IMR-90 (cell line): ENCODE data around the gene ASTN2. TPM values are rescaled to one million over a fixed set of nuclear protein-coding genes. Genes with fewer than 3 reads are reported as not detected.

ENCODE experiments used
- ATAC-seq: fragments of 200-7000 bp; cut with Tn5 transposase; 2 replicates; pipeline ENCODE4 v1.9.1; 2020; ENCODE audit warnings: low read depth, mild to moderate bottlenecking, moderate library complexity
- BruUV-seq: library from RNA; stranded (reverse); fragments of 400-500 nt; replicated peaks from 2 replicates; lab custom pipeline; 2021; lab: Mats Ljungman, UMichigan
- CTCF ChIA-PET: fragments of 300-600 bp; formaldehyde crosslinking; extraction: SDS; loops from one replicate; lab custom pipeline; 2021; ENCODE audit warnings: antibody characterized with exemption; lab: Yijun Ruan, JAX
- POLR2A ChIA-PET: fragments of 300-600 bp; sonication (Branson Sonifier 250); formaldehyde crosslinking; loops from one replicate; lab custom pipeline; 2022; ENCODE audit warnings: antibody characterized with exemption; ENCODE audit not compliant: unreplicated experiment; lab: Charles Lee
- DNase-seq: peaks from one replicate; pipeline ENCODE4 v3.0.0; 2013
- H2AFZ ChIP-seq: replicated peaks from 2 replicates; pipeline ENCODE3; 2013; ENCODE audit warnings: low read length, mild to moderate bottlenecking; ENCODE audit not compliant: poor library complexity
- H2AK5ac ChIP-seq: 2 replicates; pipeline ENCODE4 v1.6.1; 2013; ENCODE audit warnings: low read depth, low read length, inconsistent platforms
- H2AK9ac ChIP-seq: replicated peaks from 2 replicates; pipeline ENCODE3; 2013; ENCODE audit warnings: mild to moderate bottlenecking, low read depth, low read length, moderate library complexity; ENCODE audit not compliant: poor library complexity
- H2BK120ac ChIP-seq: 2 replicates; pipeline ENCODE4 v1.6.1; 2013; ENCODE audit warnings: low read depth, low read length, inconsistent platforms
- H2BK15ac ChIP-seq: 3 replicates; pipeline ENCODE4 v1.6.1; 2013; ENCODE audit warnings: low read depth, low read length, inconsistent platforms
- H2BK20ac ChIP-seq: 2 replicates; pipeline ENCODE4 v1.6.1; 2013; ENCODE audit warnings: low read depth, mild to moderate bottlenecking, inconsistent platforms, low read length, moderate library complexity
- H2BK5ac ChIP-seq: 2 replicates; pipeline ENCODE4 v1.6.1; 2013; ENCODE audit warnings: mild to moderate bottlenecking, low read depth, low read length, inconsistent platforms; ENCODE audit not compliant: poor library complexity, severe bottlenecking
- H3K14ac ChIP-seq: replicated peaks from 2 replicates; pipeline ENCODE4 v1.6.1; 2013; ENCODE audit warnings: low read depth, low read length, inconsistent platforms
- H3K18ac ChIP-seq: 2 replicates; pipeline ENCODE4 v1.6.1; 2013; ENCODE audit warnings: low read depth, low read length, control low read depth
- H3K23ac ChIP-seq: 2 replicates; pipeline ENCODE4 v1.6.1; 2013; ENCODE audit warnings: low read depth, low read length, inconsistent platforms
- H3K27ac ChIP-seq: 2 replicates; pipeline ENCODE4 v1.5.1; 2013; ENCODE audit warnings: mild to moderate bottlenecking, control low read depth, low read length; ENCODE audit not compliant: insufficient read depth
- H3K27me3 ChIP-seq: 2 replicates; pipeline ENCODE4 v1.6.1; 2013; ENCODE audit warnings: low read length; ENCODE audit not compliant: control insufficient read depth, insufficient read depth
- H3K36me3 ChIP-seq: 2 replicates; pipeline ENCODE4 v1.6.1; 2013; ENCODE audit warnings: low read length, mixed read lengths; ENCODE audit not compliant: control insufficient read depth, insufficient read depth
- H3K4ac ChIP-seq: 2 replicates; pipeline ENCODE4 v1.6.1; 2013; ENCODE audit warnings: low read depth, low read length, inconsistent platforms
- H3K4me1 ChIP-seq: 2 replicates; pipeline ENCODE4 v1.6.1; 2013; ENCODE audit warnings: low read length, mixed read lengths; ENCODE audit not compliant: control insufficient read depth, insufficient read depth
- H3K4me2 ChIP-seq: 2 replicates; pipeline ENCODE4 v1.6.1; 2013; ENCODE audit warnings: low read depth, mild to moderate bottlenecking, control low read depth, low read length, moderate library complexity
- H3K4me3 ChIP-seq: 2 replicates; pipeline ENCODE4 v1.5.1; 2013; ENCODE audit warnings: low read depth, mild to moderate bottlenecking, control low read depth, low read length, moderate library complexity; ENCODE audit not compliant: insufficient read depth
- H3K56ac ChIP-seq: 2 replicates; pipeline ENCODE4 v1.6.1; 2013; ENCODE audit warnings: low read length, inconsistent platforms; ENCODE audit not compliant: insufficient read depth; ENCODE audit errors: extremely low read depth
- H3K79me1 ChIP-seq, 2 experiments: 2 replicates each; pipeline ENCODE4 v1.6.1; 2013; ENCODE audit warnings: low read length in 2 of 2, inconsistent platforms in 1 of 2, low read depth in 1 of 2
- H3K9ac ChIP-seq: 2 replicates; pipeline ENCODE4 v1.6.1; 2013; ENCODE audit warnings: low read depth, low read length, control low read depth
- H3K9me1 ChIP-seq: 2 replicates; pipeline ENCODE4 v1.6.1; 2013; ENCODE audit warnings: low read length, inconsistent platforms; ENCODE audit not compliant: insufficient read depth
- H3K9me3 ChIP-seq: 2 replicates; pipeline ENCODE4 v1.6.1; 2013; ENCODE audit warnings: low read length; ENCODE audit not compliant: control insufficient read depth, insufficient read depth
- H4K20me1 ChIP-seq: 2 replicates; pipeline ENCODE4 v1.6.1; 2013; ENCODE audit warnings: low read length, inconsistent platforms; ENCODE audit not compliant: insufficient read depth
- H4K5ac ChIP-seq: 2 replicates; pipeline ENCODE4 v1.6.1; 2013; ENCODE audit warnings: mild to moderate bottlenecking, low read depth, low read length, control low read depth
- H4K8ac ChIP-seq, 2 experiments: 2 replicates each; pipeline ENCODE4 v1.6.1; 2013; ENCODE audit warnings: low read depth in 2 of 2, low read length in 2 of 2, control low read depth in 1 of 2, inconsistent platforms in 1 of 2
- H4K91ac ChIP-seq: 2 replicates; pipeline ENCODE4 v1.6.1; 2013; ENCODE audit warnings: low read depth, low read length, inconsistent platforms; ENCODE audit not compliant: insufficient read depth
- BHLHE40 ChIP-seq: fragments of 150-350 bp; IDR thresholded peaks from 2 replicates; pipeline ENCODE4 v1.6.1; 2016; ENCODE audit warnings: mild to moderate bottlenecking, low read depth, low read length
- CEBPB ChIP-seq: IDR thresholded peaks from 2 replicates; pipeline ENCODE4 v1.6.1; 2012; ENCODE audit warnings: low read depth, low read length, improper control_type of control experiment
- CHD1 ChIP-seq: IDR thresholded peaks from 2 replicates; pipeline ENCODE4 v1.6.1; 2012; ENCODE audit warnings: low read depth, low read length, improper control_type of control experiment
- CTCF ChIP-seq: conservative IDR thresholded peaks from 2 replicates; pipeline ENCODE4 v1.5.1; 2012; ENCODE audit warnings: mild to moderate bottlenecking, low read depth, low read length, improper control_type of control experiment
- MAZ ChIP-seq: IDR thresholded peaks from 2 replicates; pipeline ENCODE4 v1.6.1; 2012; ENCODE audit warnings: low read depth, mild to moderate bottlenecking, low read length, improper control_type of control experiment, moderate library complexity, borderline replicate concordance
- MXI1 ChIP-seq: IDR thresholded peaks from 2 replicates; pipeline ENCODE4 v1.6.1; 2012; ENCODE audit warnings: low read depth, mild to moderate bottlenecking, low read length, moderate library complexity, borderline replicate concordance
- NFE2L2 ChIP-seq: fragments of 150-350 bp; IDR thresholded peaks from 2 replicates; pipeline ENCODE4 v1.6.1; 2016; ENCODE audit warnings: low read depth, mild to moderate bottlenecking, low read length
- RAD21 ChIP-seq: IDR thresholded peaks from 2 replicates; pipeline ENCODE4 v1.6.1; 2012; ENCODE audit warnings: low read length, improper control_type of control experiment
- RFX5 ChIP-seq: IDR thresholded peaks from 2 replicates; pipeline ENCODE4 v1.8.0; 2012; ENCODE audit warnings: low read depth, mild to moderate bottlenecking, low read length, moderate library complexity
- SMC3 ChIP-seq: fragments of 150-350 bp; IDR thresholded peaks from 2 replicates; pipeline ENCODE4 v1.6.1; 2016; ENCODE audit warnings: low read depth, mild to moderate bottlenecking, antibody characterized with exemption, low read length, moderate library complexity
- USF2 ChIP-seq: fragments of 150-350 bp; IDR thresholded peaks from 2 replicates; pipeline ENCODE4 v1.6.1; 2017; ENCODE audit warnings: mild to moderate bottlenecking, antibody characterized with exemption, low read length, low read depth
- WGBS, 2 experiments: methylation state at CpG; one replicate each; pipeline versions ENCODE4 v1.1.5 to v1.1.7; 2013; ENCODE audit warnings: missing lambda C conversion rate in 2 of 2; ENCODE audit not compliant: insufficient read length in 1 of 2; ENCODE audit errors: extremely low coverage in 2 of 2; 5-methylcytosine and 5-hydroxymethylcytosine counted together
- dilution Hi-C: fragments of 300-500 bp; cut with HindIII; formaldehyde crosslinking; loops from one replicate; pipeline ENCODE4 v1.14.3; 2018; ENCODE audit warnings: low sequenced_read_pairs; ENCODE audit not compliant: unreplicated experiment
- in situ Hi-C: fragments of 300-500 bp; cut with MboI; formaldehyde crosslinking; loops from 3 replicates; pipeline ENCODE4 v1.14.3; 2019; ENCODE audit warnings: low sequenced_read_pairs, inconsistent platforms, mixed read lengths
- intact Hi-C: fragments of 100-400 bp; cut with micrococcal nuclease; formaldehyde crosslinking; loops from 2 replicates; pipeline ENCODE4 v1.10.0; 2022
- polyA plus RNA-seq, 3 experiments: library from polyadenylated mRNA; depleted of rRNA; stranded (reverse); fragments of >200 nt; gene quantifications; 2 replicates each; pipeline ENCODE4 v1.2.3, GENCODE V29; 2012; ENCODE audit warnings: low replicate concordance in 1 of 3
- total RNA-seq: library from RNA; depleted of rRNA; stranded (reverse); fragments of >200 nt; gene quantifications from 2 replicates; pipeline ENCODE4 v1.2.3, GENCODE V29; 2012
- TF ChIP-seq, protein P1 (sequence below): fragments of 150-350 bp; IDR thresholded peaks from 2 replicates; pipeline ENCODE4 v1.6.1; 2016; ENCODE audit warnings: low read depth, mild to moderate bottlenecking, low read length, moderate library complexity, borderline replicate concordance

ASTN2 gene
- total and polyA plus RNA-seq, 2 of the 4 experiments (the other 2 are of a cell fraction), result 3.8 to 6.8 TPM

DNA sequence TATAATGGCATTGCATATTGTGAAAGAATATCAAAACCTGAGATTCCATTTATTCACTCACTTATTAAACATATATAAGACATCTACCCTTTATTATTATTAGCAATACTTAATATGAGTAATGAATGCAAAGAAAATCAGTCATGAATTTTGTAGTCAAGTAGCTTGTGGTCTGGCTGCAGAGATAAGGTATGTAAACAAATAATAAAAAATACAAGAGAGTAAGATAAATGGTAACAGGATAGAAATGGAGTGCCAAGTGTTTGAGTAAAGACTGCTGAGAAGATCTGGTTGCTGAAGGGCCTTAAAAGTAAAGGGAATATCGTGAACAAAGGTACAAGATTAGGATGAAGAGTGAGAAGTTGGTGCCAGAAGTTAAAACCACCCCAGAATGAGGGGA lies 709.3 kb downstream of the ASTN2 start:
- no peak overlapping the region for H4K8ac ChIP-seq
- no peak for ATAC-seq
- no peaks in the 10 kb centered on the region; the same call in 1 of the 2 replicates for H3K36me3 ChIP-seq
- no peak overlapping the region for H3K23ac ChIP-seq
- no peak overlapping the region for H3K27ac ChIP-seq
- no peaks in the 10 kb centered on the region for H3K27me3 ChIP-seq
- intact Hi-C loops, result no loop called here
- H4K91ac ChIP-seq, result no peak overlapping the region
- H3K4me2 ChIP-seq, result no peak overlapping the region
- no peak overlapping the region for H2BK20ac ChIP-seq
- H3K4me3 ChIP-seq, result no peak overlapping the region
- dilution Hi-C loops, result no loop called here
- peaks cover 4% of the 10 kb centered on the region for H3K4me1 ChIP-seq
- no peak for DNase-seq
- H3K9me3 ChIP-seq, result no peaks in the 10 kb centered on the region
- no peak overlapping the region for H3K14ac ChIP-seq
- peaks cover 24% of the 10 kb centered on the region; the same call in 1 of the 2 replicates for H4K20me1 ChIP-seq
- no peak overlapping the region for H2BK5ac ChIP-seq
- in situ Hi-C loops, result no loop called here
- BruUV-seq, result no TSS peak
- CTCF ChIA-PET, result no interaction called here
- H2BK15ac ChIP-seq, result no peak overlapping the region
- no peak overlapping the region for H3K4ac ChIP-seq
- no peak for TF ChIP-seq NFE2L2
- no peak for TF ChIP-seq RFX5
- TF ChIP-seq CHD1, result no peak
- no peak for TF ChIP-seq MAZ
- TF ChIP-seq MXI1, result no peak
- no peak for TF ChIP-seq RAD21
- no peak for TF ChIP-seq CEBPB
- no peak for TF ChIP-seq USF2
- TF ChIP-seq SMC3, result no peak
- TF ChIP-seq BHLHE40, result no peak
- TF ChIP-seq, protein P1, sequence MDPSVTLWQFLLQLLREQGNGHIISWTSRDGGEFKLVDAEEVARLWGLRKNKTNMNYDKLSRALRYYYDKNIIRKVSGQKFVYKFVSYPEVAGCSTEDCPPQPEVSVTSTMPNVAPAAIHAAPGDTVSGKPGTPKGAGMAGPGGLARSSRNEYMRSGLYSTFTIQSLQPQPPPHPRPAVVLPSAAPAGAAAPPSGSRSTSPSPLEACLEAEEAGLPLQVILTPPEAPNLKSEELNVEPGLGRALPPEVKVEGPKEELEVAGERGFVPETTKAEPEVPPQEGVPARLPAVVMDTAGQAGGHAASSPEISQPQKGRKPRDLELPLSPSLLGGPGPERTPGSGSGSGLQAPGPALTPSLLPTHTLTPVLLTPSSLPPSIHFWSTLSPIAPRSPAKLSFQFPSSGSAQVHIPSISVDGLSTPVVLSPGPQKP, result no peak
- no peak for TF ChIP-seq CTCF
- no peak overlapping the region for H2BK120ac ChIP-seq
- H3K79me1 ChIP-seq, result peaks cover 15 to 25% of the 10 kb centered on the region in 2 experiments
- peaks cover 8% of the 10 kb centered on the region for H3K9me1 ChIP-seq
- H4K5ac ChIP-seq, result no peak overlapping the region
- no peak overlapping the region for H3K56ac ChIP-seq
- no peak overlapping the region for H3K9ac ChIP-seq
- H3K18ac ChIP-seq, result no peak overlapping the region
- POLR2A ChIA-PET, result no interaction called here
- no peak overlapping the region for H2AK5ac ChIP-seq
- WGBS, 2 experiments, result 100% methylated on average over 1 of the region's 1 CpG; no CpG with 5 or more reads in 1 of the 2 experiments
- H2AFZ ChIP-seq, result no peak overlapping the region
- H2AK9ac ChIP-seq, result no peak overlapping the region
